KBM-7 (cell line): ENCODE data around the gene LARP1B.
"Not testable (repeated sequence)": the region's sequence is repeated elsewhere in the genome, so short reads cannot be mapped to it uniquely, and the experiment has no call there.

ENCODE experiments used
- DNase-seq: peaks from one replicate; pipeline ENCODE4 v3.0.0-alpha.2; 2015
- in situ Hi-C: fragments of 300-500 bp; cut with MboI; formaldehyde crosslinking; loops from 2 replicates; pipeline ENCODE4 v1.14.3; 2020; ENCODE audit warnings: low sequenced_read_pairs, low pct_unique_long_range_greater_than_20kb, mixed read lengths

LARP1B gene

DNA sequence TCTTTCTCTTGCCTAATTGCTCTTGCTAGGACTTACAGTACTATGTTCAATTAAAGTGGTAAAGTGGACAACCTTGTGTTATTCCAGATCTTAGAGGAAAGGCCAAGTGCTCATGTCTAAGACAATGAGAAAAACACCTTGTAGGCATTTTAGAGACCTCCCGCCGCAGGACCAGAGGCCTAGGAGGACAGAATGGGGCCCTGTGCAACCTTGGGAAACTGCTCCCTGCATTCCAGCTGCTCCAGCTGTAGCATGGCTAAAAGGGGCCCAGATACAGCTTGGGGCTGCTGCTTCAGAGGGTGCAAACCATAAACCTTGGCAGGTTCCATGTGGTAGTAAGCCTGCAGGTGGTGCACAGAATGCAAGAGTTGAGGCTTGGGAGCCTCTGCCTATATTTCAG, 125.5 kb downstream of the LARP1B start:
- no peak for DNase-seq
- in situ Hi-C loops, result no loop called here

DNA sequence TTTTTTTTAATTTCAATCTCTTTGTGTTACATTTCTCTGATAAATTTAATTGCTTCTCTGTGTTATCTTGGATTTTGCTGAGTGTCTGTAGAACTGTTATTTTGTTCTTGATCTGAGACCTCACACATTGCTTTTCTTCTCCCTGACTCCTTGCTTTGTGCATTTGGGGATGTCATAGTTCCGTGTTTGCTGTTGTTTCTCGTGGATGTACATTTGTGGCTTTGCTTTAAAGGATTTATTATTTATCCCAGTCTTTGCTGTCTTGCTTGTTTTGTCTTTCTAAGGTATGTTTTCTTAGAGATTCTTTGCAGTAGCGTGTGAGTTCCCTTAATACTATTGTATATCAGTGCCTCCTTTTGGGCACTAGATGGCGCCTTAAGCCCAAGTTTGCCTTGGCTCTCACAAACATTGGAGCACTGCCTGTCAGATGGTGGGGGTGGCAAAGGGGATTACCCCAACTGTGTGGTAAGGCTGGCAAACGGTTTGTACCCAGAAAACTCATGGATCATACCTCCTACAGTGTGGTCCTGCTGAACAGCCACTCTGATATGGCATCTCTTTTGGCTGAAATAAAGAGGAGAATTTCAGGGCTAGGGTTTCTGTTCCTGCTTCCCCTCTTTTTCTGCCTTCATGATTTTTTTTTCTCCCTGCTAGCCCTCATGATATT, 130.1 kb downstream of the LARP1B start:
- in situ Hi-C loops, result no loop called here
- peak; percentile 65 for DNase-seq

DNA sequence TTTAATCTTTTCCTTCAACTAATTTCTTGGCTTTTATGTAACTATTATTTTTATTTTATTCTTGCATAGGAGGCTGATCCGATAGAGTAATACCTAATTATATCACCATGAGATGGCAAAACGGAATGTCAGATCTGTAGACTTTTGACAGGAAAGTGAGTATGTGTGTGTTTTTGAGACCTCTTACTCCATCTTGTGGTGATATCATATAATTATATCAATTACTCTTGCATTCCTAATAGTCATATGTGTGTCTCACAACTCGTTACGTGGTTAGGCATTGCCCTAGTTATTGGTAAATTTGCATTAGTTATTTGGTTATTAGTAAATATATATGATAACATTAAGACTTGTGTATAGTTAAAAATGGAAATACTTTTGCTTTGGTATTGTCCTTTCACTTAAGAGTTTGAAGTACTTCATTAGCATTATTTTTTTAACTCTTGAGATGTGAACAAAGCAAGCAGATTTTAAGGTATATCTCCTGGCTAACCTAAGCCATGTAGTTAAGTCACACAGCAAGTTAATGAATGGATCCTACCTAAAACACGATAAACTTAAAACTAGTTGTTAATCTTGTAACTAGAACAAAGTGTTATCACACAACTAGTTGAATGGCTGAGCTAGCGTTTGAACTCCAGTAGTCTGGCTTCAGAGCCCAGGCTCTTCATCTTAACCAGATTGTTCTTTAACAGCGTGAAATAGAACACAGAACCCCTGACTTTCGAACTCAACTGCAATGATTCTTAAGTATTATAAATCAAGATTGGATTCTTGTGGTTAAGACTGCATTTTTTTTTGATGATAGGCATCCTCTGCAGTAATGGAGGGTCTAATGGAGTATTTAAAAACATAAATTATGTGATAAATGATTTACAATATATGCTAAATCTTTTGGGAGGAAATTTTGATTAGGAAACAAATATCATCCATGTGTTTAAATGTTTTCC, 159.4 kb downstream of the LARP1B start:
- DNase-seq, result peak; percentile 58
- in situ Hi-C loops, result no loop called here

DNA sequence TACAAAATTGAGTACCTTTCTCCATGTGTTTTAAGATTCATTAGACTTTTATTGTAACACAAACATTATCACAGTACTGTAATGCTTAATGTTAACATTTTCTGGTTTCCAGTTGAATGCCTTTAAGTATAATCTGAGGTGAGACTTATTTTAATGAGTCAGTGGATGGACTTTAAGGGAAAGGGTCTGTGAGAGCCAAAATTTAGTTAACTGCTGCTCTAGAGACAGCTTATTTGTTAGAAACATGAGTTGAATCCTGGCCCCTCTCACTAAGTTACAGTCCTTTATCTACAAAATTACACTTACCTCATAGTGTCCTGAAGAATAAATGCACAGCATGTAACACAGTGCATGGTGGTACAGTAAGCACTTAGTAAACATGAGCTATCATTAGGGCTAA, 160.5 kb downstream of the LARP1B start:
- in situ Hi-C loops, result no loop called here
- no peak for DNase-seq

DNA sequence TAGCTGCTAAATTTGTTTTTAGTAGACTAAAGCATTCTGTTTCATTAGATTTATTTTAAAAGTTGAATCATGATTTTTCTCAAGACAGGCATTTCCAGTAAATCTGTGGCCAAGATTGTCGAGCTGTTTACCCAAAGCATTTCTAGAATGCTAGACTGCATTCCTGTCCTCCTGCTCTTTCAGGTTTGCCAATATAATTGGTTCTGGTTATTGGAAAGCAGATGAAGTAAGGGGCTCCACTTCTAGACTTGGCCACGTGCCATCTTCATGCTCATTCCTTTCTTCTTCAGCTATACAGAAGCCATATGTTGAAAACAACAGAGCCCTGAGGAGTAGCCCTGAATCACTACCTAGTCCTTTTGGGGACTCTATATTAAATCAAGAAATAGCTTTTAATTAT, 164.0 kb downstream of the LARP1B start:
- no peak for DNase-seq
- in situ Hi-C loops, result no loop called here

DNA sequence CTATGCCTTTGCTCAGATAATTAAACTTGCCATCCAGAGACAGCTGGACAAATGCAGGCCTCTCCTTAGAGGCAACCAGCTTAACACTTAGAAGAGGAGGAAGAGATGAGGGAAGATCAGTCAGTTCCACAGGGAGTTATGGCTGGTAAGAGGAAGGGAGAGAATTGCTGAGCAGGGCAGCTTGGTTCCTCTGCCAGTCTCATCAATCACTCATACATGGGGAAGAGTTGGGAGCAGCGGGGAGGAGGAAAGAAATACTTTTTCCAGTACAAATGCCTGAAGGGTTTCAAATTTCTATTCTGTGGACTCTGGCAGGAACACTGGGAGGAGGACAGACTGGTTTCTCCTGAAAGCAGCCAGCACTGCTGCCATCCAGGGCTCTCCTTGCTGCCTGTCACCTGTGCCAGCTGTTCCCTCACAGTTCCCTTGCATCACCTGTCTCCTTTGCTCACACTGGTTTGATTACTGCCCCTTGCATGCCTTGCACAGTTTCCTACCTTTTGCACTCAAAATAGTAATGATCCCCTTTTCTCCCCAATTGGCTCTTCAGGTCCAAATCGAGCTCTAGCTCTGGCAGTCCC, 167.0 kb downstream of the LARP1B start:
- DNase-seq, result no peak

DNA sequence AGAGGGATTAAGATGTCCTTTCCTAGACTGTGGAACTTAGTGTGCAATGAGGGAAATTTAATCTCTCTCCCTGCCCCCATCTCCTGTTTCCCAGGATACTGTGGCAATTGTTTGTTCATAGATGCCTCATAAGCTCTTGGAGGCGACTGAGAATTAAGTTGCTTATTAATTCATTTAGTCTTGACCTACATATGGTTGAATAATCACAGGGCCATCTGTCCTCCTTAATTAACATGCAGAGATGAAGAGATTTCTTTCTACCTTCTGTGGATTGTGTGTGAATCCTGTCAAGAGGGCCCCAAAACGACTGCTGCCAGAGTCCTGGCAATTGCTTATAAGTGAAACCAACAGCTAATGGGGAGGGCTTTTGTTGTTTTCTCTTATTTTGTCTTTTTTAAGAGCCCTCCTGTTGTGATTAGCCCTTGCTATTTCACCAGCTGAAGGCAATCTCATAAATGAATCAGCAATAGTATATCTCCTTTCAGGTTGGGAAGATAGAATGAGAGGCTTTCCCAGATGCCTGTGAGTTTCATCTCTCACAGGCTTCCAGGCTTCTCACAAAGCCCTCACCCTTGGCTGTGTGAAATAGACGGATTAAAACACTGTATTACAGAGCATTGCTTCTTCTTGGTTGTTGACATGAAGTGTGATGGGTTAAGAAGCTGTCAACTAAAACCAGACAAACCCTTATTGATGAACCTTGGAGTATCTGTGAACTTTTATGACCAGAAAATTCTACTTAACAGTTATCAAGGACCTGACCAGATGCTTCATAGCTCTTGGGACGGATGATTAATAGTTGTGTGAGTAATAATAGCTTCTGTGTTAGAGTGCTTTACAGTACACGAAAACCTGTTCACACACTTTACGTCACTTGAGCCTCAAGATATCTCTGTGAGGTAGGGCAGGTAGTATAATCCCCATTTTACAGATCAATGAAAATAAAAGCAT, 168.0 kb downstream of the LARP1B start:
- in situ Hi-C loops, result no loop called here
- no peak for DNase-seq

More for the DNA sequence above, 167.0 kb downstream of the LARP1B start:
- in situ Hi-C loops, result no loop called here

DNA sequence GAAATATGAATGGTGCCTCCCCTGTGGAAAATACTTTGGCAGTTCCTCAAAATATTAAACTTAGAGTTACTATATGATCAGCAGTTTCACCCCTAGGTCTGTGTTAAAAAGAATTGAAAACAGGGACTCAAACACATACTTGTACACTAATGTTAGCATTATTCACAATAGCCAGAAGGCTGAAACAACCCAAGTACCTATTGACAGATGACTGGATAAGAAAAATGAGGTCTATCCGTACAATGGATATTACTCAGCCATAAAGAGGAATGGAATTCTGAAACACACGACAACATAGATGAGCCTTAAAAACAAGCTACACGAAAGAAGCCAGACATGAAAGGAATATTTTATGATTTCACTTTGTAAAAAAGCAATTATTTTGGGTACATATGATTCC, 171.6 kb downstream of the LARP1B start:
- in situ Hi-C loops, result no loop called here
- no peak for DNase-seq

DNA sequence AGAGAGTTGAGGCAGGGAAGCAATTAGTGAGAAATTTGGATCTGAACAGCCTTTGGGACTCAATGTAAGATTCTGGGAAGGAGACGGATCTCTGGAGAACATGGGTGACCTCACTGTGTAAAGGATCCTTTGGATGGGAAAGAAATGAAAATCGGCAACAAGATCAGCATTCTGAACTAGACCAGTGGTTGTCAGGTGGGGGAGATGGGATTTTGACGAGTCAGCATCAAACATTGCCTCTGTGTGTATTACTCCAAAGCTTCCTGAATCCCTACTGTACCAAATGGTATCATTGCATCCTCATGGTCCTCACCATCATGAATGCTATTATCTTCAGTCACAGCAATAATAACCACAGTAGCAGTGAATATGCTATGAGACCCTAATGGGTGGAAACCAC, 173.7 kb downstream of the LARP1B start:
- in situ Hi-C loops, result no loop called here
- DNase-seq, result no peak

DNA sequence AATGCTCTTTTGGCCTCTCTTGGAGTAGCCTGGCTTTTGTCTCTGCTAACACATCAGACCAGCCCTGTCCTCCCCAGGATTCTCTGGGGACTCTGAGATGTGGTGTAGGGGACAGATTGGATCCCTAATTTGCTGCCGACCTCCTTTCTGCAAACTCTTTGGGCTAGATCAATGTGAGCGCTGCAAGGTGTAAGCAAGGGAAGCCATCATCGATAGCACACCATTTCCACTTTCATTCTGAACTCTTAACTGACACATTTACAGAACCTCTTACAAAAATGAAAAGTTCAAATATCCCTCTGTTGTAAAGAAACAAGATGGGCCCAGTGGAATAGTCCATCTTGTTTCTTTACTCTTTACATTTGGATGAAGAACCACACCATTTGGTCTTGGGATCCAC, 179.9 kb downstream of the LARP1B start:
- in situ Hi-C loops, result no loop called here

DNA sequence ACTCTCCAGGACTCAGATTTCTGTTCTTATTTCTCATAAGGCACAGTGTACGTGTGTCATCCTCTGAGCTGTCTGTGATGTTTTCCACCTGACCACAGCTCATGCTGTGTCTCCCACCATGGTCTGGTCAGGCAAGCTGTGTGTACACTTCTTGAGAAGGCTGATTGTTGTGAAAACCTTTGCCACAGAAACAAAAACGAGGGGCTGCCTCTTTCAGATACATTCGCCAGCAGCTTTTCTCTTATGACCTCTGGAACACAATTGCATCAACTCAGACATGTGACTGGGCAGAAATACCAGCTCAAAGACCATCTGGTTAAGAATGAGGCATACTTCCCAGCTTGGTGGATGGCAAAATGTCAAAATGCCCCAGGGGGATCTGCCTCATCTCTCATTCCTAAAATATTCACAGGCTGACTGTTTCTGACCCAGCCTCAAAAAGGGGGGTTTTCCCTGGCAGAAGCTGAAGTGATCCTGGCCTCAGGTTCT, 180.4 kb downstream of the LARP1B start:
- no peak for DNase-seq
- in situ Hi-C loops, result no loop called here

More for the DNA sequence above, 179.9 kb downstream of the LARP1B start:
- DNase-seq, result no peak

DNA sequence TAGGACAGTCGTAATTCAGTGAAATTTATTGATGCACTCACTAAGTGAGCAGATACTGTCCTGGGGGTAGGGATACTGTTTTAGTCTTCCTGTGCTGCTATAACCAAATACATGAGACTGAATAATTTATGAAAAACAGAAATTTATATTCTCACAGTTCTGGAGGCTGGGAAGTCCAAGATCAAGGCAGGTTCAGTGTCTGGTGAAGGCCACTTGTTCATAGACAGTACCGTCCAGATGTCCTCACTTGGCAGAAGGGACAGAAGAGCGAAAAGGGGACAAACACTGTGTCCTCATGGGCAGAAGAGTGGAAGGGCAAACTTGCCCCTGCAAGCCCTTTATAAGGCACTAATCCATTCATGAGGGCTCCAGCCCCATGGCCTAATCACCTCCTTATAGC, 180.9 kb downstream of the LARP1B start:
- in situ Hi-C loops, result no loop called here
- DNase-seq, result no peak

DNA sequence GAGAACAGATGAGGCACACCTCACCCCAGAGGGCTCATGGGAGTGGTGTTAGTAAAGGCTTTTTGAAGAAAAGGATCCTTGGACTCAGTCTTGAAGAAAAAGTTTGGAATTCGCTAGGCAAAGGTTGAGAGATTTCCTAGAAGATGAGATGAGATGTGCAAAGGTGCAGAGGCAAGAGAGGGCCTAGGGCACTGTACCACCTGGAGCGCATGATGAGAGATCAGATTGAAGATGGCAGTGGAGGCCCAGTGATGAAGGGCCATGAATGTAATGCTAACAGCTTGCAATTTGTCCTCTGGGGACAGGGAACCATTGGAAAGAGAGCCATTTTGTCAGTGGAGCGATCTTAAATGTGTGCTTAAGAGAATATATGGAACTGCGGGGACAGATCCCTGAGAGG, 181.5 kb downstream of the LARP1B start:
- in situ Hi-C loops, result no loop called here

DNA sequence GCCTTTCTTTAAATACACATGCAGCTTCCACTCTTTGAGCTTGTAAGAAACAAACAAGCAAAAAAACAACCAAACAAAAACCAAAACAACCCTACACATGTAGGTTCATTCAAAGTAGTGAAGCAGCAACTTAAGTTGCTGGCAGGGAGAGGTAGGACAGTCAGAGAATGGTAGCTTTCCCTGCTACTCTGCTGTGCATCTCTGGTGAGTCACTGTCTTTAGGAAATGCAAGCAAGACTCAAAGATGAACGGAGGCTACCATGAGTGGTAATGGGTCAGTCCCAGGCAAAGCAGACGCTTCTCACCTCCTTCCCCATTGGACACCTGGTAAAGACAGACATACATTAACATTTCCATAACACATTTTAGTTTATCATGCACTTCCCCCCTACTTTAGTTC, 183.3 kb downstream of the LARP1B start:
- in situ Hi-C loops, result no loop called here
- no peak for DNase-seq

More for the DNA sequence above, 181.5 kb downstream of the LARP1B start:
- no peak for DNase-seq

DNA sequence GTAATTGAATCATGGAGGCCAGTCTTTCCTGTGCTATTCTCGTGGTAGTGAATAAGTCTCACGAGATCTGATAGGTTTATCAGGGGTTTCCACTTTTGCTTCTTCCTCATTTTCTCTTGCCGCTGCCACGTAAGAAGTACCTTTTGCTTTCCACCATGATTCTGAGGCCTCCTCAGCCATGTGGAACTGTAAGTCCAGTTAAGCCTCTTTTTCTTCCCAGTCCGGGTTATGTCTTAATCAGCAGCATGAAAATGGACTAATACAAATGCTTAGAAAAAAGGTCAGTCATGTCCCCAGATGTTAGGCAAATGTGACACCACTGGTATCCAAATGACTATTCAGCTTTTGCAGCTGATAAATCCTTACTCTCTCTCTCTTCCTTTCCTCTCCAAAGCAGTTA, 184.3 kb downstream of the LARP1B start:
- DNase-seq, in situ Hi-C loops: not testable (repeated sequence)

DNA sequence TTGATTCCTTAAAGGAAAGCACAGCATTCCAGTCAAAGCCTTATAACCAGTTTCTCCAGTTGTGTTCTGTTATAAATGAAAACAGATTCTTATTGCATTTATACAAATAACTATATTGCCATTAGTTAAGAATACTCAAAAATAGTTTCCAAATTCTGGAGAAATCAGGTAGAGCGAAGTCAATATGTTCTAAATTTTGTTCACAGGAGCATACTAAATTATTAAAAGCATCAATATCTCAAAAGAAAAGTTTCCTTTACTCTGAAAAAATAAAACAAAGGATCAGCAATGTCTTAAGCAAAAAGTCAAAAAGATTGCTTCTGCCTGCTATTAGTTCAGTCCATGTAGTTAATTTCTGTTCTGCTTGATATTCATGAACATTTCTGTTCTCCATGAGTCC, 186.8 kb downstream of the LARP1B start:
- no peak for DNase-seq
- in situ Hi-C loops, result no loop called here

DNA sequence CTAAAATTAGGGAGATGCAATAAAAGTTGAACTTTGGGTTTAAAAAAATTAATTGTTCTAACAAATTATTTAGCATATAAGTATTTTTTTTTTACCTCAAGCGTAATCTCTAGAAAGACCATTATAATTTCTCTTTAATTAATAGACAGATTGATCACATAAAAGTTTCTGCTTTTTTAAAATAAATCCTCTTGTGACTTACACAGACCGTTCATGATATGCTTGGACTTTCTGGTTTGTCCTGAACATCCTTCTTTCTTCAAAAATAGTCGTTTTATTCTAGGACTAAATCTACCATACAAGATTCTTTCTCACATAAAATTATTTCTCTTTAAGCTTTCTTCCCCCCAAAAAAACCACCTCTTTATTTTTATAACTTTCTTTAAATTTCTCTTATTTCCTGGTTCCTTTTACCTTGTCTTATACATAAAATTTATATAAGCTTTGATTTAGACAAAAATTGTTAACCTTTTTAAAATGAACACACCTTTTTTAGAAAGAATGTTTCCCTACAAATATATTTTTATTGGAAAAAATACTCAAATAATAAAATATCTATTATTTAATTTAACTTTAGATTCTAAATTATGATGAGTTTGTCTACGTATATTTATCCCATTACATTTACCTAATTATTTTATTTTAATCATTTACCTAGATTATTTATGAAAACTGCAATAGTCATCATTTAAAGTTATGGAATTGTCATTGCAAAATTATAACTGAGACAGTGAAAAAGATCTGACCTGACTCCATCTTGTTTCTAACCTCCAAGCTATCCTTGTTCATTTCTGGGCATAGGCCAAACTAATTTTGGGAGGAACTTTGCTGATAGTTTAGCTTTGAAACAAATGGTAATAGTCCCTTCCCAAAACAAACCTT, 188.9 kb downstream of the LARP1B start:
- in situ Hi-C loops, result no loop called here
- DNase-seq, result peak; percentile 27

DNA sequence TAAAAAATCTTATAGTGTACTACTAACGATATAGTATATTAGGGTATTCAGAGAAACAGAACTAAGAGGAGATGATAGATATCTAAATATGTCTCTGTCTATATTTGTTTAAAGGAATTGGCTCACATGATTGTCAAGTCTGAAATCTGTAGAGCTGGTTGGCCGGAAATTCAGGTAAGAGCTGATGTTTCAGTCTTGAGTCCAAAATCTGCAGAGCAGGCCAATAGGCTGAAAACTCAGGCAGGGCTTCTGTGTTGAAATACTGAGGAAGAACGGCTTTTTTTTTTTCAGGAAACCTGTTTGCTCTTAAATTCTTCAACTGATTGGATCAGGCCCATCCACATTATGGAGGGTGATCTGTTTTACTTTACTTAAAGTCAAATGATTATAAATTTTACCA, 194.8 kb downstream of the LARP1B start:
- no peak for DNase-seq
- in situ Hi-C loops, result no loop called here
